Ishikawa (cell line): ENCODE measurements around the gene PTPRD.
A peak's percentile ranks its signal among the peaks of the same experiment; 100 is the strongest.

ENCODE experiments used
- CEBPB ChIP-seq: IDR thresholded peaks from 2 replicates; pipeline ENCODE4 v1.6.1; 2012
- CREB1 ChIP-seq: IDR thresholded peaks from 2 replicates; pipeline ENCODE4 v1.6.1; 2012; ENCODE audit warnings: low read depth
- EGR1 ChIP-seq: IDR thresholded peaks from 2 replicates; pipeline ENCODE4 v1.6.1; 2012
- EP300 ChIP-seq: IDR thresholded peaks from 2 replicates; pipeline ENCODE4 v1.6.1; 2012; ENCODE audit warnings: borderline replicate concordance
- FOXM1 ChIP-seq: IDR thresholded peaks from 2 replicates; pipeline ENCODE4 v1.6.1; 2012; ENCODE audit warnings: low read depth, borderline replicate concordance
- NFIC ChIP-seq: IDR thresholded peaks from 2 replicates; pipeline ENCODE4 v1.6.1; 2012
- RAD21 ChIP-seq: IDR thresholded peaks from 2 replicates; pipeline ENCODE4 v1.6.1; 2012; ENCODE audit warnings: low read depth
- TAF1 ChIP-seq: IDR thresholded peaks from 2 replicates; pipeline ENCODE4 v1.6.1; 2012; ENCODE audit warnings: low read depth, mild to moderate bottlenecking
- TCF12 ChIP-seq: IDR thresholded peaks from 2 replicates; pipeline ENCODE4 v1.6.1; 2012; ENCODE audit warnings: low read depth
- TEAD4 ChIP-seq: IDR thresholded peaks from 2 replicates; pipeline ENCODE4 v1.6.1; 2012
- YY1 ChIP-seq: IDR thresholded peaks from 2 replicates; pipeline ENCODE4 v1.6.1; 2012; ENCODE audit warnings: low read depth
- ZBTB7A ChIP-seq: IDR thresholded peaks from 2 replicates; pipeline ENCODE4 v1.6.1; 2012; ENCODE audit warnings: low read depth
- TF ChIP-seq, protein P1 (sequence below): IDR thresholded peaks from 2 replicates; pipeline ENCODE4 v1.6.1; 2012; ENCODE audit warnings: low read depth, mild to moderate bottlenecking
- TF ChIP-seq, protein P2 (sequence below): IDR thresholded peaks from 2 replicates; pipeline ENCODE4 v1.6.1; 2012
- TF ChIP-seq, protein P3 (sequence below): IDR thresholded peaks from 2 replicates; pipeline ENCODE4 v1.6.1; 2012

PTPRD gene

DNA sequence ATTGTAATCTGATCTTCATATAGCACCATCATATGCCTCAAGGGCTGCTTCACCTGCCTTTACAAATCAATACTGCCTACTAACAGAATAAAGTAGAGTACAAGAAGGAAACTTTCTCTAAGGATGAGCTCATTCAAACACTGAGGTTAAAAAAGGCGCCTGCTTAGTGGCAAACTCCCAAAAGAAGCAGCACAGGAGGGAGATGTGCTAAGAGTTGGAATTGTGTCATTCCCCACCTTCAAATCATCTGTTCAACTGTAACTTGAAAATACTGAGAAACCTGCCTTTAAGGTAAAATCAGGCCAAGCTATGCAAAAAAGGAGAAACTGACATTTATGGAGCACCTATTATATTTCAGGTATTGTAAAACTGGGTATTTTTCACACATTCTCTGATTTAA lies 560.6 kb downstream of the PTPRD start:
- TF ChIP-seq, protein P1, sequence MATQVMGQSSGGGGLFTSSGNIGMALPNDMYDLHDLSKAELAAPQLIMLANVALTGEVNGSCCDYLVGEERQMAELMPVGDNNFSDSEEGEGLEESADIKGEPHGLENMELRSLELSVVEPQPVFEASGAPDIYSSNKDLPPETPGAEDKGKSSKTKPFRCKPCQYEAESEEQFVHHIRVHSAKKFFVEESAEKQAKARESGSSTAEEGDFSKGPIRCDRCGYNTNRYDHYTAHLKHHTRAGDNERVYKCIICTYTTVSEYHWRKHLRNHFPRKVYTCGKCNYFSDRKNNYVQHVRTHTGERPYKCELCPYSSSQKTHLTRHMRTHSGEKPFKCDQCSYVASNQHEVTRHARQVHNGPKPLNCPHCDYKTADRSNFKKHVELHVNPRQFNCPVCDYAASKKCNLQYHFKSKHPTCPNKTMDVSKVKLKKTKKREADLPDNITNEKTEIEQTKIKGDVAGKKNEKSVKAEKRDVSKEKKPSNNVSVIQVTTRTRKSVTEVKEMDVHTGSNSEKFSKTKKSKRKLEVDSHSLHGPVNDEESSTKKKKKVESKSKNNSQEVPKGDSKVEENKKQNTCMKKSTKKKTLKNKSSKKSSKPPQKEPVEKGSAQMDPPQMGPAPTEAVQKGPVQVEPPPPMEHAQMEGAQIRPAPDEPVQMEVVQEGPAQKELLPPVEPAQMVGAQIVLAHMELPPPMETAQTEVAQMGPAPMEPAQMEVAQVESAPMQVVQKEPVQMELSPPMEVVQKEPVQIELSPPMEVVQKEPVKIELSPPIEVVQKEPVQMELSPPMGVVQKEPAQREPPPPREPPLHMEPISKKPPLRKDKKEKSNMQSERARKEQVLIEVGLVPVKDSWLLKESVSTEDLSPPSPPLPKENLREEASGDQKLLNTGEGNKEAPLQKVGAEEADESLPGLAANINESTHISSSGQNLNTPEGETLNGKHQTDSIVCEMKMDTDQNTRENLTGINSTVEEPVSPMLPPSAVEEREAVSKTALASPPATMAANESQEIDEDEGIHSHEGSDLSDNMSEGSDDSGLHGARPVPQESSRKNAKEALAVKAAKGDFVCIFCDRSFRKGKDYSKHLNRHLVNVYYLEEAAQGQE: no peak
- no peak for TF ChIP-seq TAF1
- TF ChIP-seq EGR1: no peak
- TF ChIP-seq TCF12: no peak
- TF ChIP-seq ZBTB7A: no peak
- TF ChIP-seq FOXM1: no peak
- no peak for TF ChIP-seq NFIC
- TF ChIP-seq, protein P2, sequence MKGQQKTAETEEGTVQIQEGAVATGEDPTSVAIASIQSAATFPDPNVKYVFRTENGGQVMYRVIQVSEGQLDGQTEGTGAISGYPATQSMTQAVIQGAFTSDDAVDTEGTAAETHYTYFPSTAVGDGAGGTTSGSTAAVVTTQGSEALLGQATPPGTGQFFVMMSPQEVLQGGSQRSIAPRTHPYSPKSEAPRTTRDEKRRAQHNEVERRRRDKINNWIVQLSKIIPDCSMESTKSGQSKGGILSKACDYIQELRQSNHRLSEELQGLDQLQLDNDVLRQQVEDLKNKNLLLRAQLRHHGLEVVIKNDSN: no peak
- no peak for TF ChIP-seq YY1
- no peak for TF ChIP-seq CREB1
- TF ChIP-seq CEBPB: no peak
- TF ChIP-seq TEAD4: no peak
- TF ChIP-seq EP300: no peak
- no peak for TF ChIP-seq RAD21
- TF ChIP-seq, protein P3, sequence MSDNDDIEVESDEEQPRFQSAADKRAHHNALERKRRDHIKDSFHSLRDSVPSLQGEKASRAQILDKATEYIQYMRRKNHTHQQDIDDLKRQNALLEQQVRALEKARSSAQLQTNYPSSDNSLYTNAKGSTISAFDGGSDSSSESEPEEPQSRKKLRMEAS: no peak

DNA sequence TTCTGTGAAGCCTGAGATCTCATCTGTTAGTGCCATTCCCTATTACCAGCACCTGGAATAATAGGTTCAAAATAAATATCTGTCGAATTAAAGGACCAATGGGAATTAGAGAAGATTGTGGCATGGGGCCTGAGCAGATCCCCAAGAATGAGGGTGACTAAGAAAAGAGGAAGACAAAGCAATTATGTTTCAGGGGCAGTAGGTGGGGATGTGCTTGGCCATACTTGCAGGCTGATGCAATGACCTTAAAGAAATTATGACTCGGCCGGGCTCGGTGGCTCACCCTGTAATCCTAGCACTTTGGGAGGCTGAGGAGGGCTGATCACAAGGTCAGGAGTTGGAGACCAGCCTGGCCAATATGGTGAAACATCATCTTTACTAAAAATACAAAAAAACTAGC lies 562.8 kb downstream of the PTPRD start:
- TF ChIP-seq TAF1 (no peak), EGR1 (no peak), CEBPB (no peak)

DNA sequence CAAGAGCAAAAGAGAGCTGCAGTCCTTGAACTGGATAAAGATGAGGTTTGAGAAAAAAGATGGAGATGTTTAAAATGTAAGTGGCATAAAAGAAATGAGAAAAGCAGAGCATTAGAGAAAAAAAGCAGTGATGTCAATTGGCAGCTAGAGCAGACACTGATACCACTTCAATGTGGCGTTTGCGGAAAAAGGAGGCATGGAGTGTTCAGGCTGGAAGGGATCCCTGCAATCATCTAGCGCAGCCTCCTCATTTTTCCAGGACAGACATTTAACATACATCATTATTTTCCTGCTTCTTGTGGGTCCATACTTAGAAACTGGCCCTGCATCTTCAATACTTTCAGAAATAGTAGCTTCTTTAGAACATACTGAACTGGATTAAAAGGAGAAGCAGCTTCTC lies 563.8 kb downstream of the PTPRD start:
- TF ChIP-seq TEAD4 (no peak), TAF1 (no peak), NFIC (no peak), ZBTB7A (no peak), YY1 (no peak), RAD21 (no peak), TCF12 (no peak), EGR1 (no peak), EP300 (no peak), CEBPB (no peak), CREB1 (no peak), FOXM1 (no peak)
- TF ChIP-seq, protein P2: no peak
- TF ChIP-seq, protein P1: no peak
- TF ChIP-seq, protein P3: no peak

DNA sequence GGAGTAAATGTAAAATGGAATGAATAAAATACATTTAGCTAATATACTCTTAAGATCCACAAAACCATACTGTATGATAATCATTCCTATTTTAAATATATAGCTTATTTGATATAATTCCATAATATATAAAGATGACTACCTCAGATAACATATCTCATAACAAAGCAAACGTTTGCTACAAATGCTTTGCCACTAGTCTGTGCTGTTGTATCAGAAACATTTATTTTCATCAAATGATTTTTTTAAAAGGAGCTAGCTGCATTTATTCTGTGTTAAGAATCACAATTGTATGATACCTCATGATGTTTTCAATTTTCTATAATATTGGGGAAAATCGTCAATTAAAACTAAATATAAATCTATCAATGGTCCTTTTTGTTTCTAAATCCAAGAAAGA lies 567.2 kb downstream of the PTPRD start:
- TF ChIP-seq FOXM1 (no peak), RAD21 (peak; percentile 43; the same call in 1 of the 2 replicates)

DNA sequence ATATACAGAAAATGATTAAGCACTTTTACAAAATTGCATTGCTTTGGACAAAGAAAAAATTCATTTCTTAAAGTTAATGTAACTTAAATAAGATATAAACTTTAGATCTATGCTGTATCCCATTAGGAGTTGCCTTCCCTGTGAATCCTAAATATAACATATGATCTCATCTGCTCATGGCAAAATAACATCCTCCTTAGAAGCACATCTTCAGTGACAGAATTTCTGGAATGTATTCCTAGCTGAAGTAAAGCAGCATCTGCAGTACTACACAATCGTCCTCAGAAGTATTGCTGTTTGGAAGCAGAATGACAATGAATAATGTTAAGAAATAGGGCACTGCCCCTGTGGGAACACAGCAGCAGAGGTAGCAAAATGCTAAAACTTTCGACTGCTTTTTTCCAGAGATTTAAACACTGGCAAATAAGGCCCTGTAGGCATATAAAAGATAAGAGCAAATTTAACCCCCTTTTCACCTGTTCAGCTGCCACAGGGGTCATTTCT lies 571.0 kb downstream of the PTPRD start:
- TF ChIP-seq EP300 (no peak), NFIC (no peak), TAF1 (no peak), EGR1 (no peak), YY1 (no peak)
- TF ChIP-seq, protein P3: no peak

DNA sequence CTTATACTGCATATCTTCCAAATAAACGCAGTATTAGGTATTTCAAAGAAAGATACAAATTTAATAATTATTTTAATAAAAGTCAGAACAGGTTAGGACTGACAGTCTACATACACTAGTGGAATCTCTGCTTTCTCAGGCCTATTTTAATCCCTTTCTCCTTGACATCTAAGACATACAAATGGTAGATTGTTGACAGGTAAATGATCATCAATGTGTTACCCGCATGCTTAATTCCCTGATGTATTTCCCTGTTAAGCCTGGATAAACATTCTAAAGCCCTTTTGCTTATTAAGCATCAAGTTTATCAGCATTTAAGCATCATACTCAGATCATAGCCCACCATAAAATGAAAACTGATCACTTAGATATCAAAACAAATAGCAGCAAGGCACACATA lies 576.7 kb downstream of the PTPRD start:
- TF ChIP-seq TEAD4 (no peak), CEBPB (no peak), TAF1 (no peak), FOXM1 (no peak), RAD21 (no peak), YY1 (no peak), ZBTB7A (no peak), EP300 (no peak), NFIC (no peak)
- TF ChIP-seq, protein P2: no peak
- TF ChIP-seq, protein P3: no peak
- TF ChIP-seq, protein P1: no peak
